ENCODE measurements around the gene ITPR3.

Gene ITPR3

GRCh38 chr6:33639559-33639958 is 18.4 kb downstream of the ITPR3 start:
- Histone ChIP-seq H3F3A (ENCODE audit: low read depth) (no peaks in the 10 kb centered on the region), H3K9ac (ENCODE audit: low read depth, low read length, poor library complexity, severe bottlenecking) (no peak overlapping the region), H3K4me1 (ENCODE audit: insufficient read depth, low read length, poor library complexity, severe bottlenecking) (peaks cover 3% of the 10 kb centered on the region), H4K20me1 (ENCODE audit: insufficient read depth, low read length, poor library complexity, severe bottlenecking) (peaks cover 14% of the 10 kb centered on the region), H3K4me2 (ENCODE audit: low read depth, low read length, poor library complexity, severe bottlenecking) (no peak overlapping the region), H2AFZ (ENCODE audit: low read length) (no peak overlapping the region), H3K79me2 (ENCODE audit: insufficient read depth, low read length) (peaks cover 16% of the 10 kb centered on the region; the same call in 1 of the 2 replicates), H3K4me3 (ENCODE audit: low read length, poor library complexity, severe bottlenecking) (no peak overlapping the region), H3K9me2 (replicated peaks; ENCODE audit: low read depth, low read length) (no peaks in the 10 kb centered on the region), H3K9me3 (ENCODE audit: insufficient read depth, low read depth, low read length) (no peaks in the 10 kb centered on the region), H3K27me3 (ENCODE audit: insufficient read depth, low read length, poor library complexity, severe bottlenecking) (no peaks in the 10 kb centered on the region), H3K36me3 (ENCODE audit: insufficient read depth, low read length) (peaks cover 5% of the 10 kb centered on the region; the same call in 1 of the 2 replicates)
- TF ChIP-seq CTCF (conservative IDR thresholded peaks at IDR 0.05; ENCODE audit: low read length) (no peak), EZH2phosphoT487 (IDR thresholded peaks at IDR 0.05; ENCODE audit: borderline replicate concordance) (no peak)

- H3K9me2 ChIP-seq (replicated peaks; ENCODE audit: low read depth, low read length), result no peaks in the 10 kb centered on the region
- peaks cover 5% of the 10 kb centered on the region; the same call in 1 of the 2 replicates for H3K36me3 ChIP-seq (ENCODE audit: insufficient read depth, low read length)
- H3K79me2 ChIP-seq (ENCODE audit: insufficient read depth, low read length), result peaks cover 8% of the 10 kb centered on the region; the same call in 1 of the 2 replicates
These were observed 19.2 kb downstream of the ITPR3 start for GRCh38 chr6:33640361-33640760.

GRCh38 chr6:33641144-33641543 is 20.0 kb downstream of the ITPR3 start:
- Histone ChIP-seq H4K20me1 (ENCODE audit: insufficient read depth, low read length, poor library complexity, severe bottlenecking) (peaks cover 7% of the 10 kb centered on the region), H2AFZ (ENCODE audit: low read length) (no peak overlapping the region), H3K9me2 (replicated peaks; ENCODE audit: low read depth, low read length) (no peaks in the 10 kb centered on the region), H3F3A (ENCODE audit: low read depth) (no peaks in the 10 kb centered on the region), H3K36me3 (ENCODE audit: insufficient read depth, low read length) (peaks cover 5% of the 10 kb centered on the region; the same call in 1 of the 2 replicates), H3K27me3 (ENCODE audit: insufficient read depth, low read length, poor library complexity, severe bottlenecking) (no peaks in the 10 kb centered on the region), H3K4me3 (ENCODE audit: low read length, poor library complexity, severe bottlenecking) (no peak overlapping the region), H3K4me2 (ENCODE audit: low read depth, low read length, poor library complexity, severe bottlenecking) (no peak overlapping the region), H3K79me2 (ENCODE audit: insufficient read depth, low read length) (peaks cover 4% of the 10 kb centered on the region; the same call in 1 of the 2 replicates), H3K9ac (ENCODE audit: low read depth, low read length, poor library complexity, severe bottlenecking) (no peak overlapping the region), H3K4me1 (ENCODE audit: insufficient read depth, low read length, poor library complexity, severe bottlenecking) (no peaks in the 10 kb centered on the region), H3K9me3 (ENCODE audit: insufficient read depth, low read depth, low read length) (no peaks in the 10 kb centered on the region)
- no peak for TF ChIP-seq CTCF (conservative IDR thresholded peaks at IDR 0.05; ENCODE audit: low read length)
- TF ChIP-seq EZH2phosphoT487 (IDR thresholded peaks at IDR 0.05; ENCODE audit: borderline replicate concordance), result no peak

More at GRCh38 chr6:33640361-33640760, 19.2 kb downstream of the ITPR3 start:
- H3K4me1 ChIP-seq (ENCODE audit: insufficient read depth, low read length, poor library complexity, severe bottlenecking), result no peaks in the 10 kb centered on the region
- H2AFZ ChIP-seq (ENCODE audit: low read length), result no peak overlapping the region
- TF ChIP-seq CTCF (conservative IDR thresholded peaks at IDR 0.05; ENCODE audit: low read length) (no peak), EZH2phosphoT487 (IDR thresholded peaks at IDR 0.05; ENCODE audit: borderline replicate concordance) (no peak)
- H3K4me3 ChIP-seq (ENCODE audit: low read length, poor library complexity, severe bottlenecking), result no peak overlapping the region
- no peaks in the 10 kb centered on the region for H3F3A ChIP-seq (ENCODE audit: low read depth)
- peaks cover 7% of the 10 kb centered on the region for H4K20me1 ChIP-seq (ENCODE audit: insufficient read depth, low read length, poor library complexity, severe bottlenecking)
- no peaks in the 10 kb centered on the region for H3K9me3 ChIP-seq (ENCODE audit: insufficient read depth, low read depth, low read length)
- H3K27me3 ChIP-seq (ENCODE audit: insufficient read depth, low read length, poor library complexity, severe bottlenecking), result no peaks in the 10 kb centered on the region
- no peak overlapping the region for H3K9ac ChIP-seq (ENCODE audit: low read depth, low read length, poor library complexity, severe bottlenecking)
- H3K4me2 ChIP-seq (ENCODE audit: low read depth, low read length, poor library complexity, severe bottlenecking), result no peak overlapping the region
